Measurements from ENCODE around the gene DNAJC5G. TPM values are rescaled to one million over a fixed set of nuclear protein-coding genes. Genes with fewer than 3 reads are reported as not detected.

Gene DNAJC5G
- total RNA-seq, 1 experiment from 2014 or later: 0.37 TPM

DNA sequence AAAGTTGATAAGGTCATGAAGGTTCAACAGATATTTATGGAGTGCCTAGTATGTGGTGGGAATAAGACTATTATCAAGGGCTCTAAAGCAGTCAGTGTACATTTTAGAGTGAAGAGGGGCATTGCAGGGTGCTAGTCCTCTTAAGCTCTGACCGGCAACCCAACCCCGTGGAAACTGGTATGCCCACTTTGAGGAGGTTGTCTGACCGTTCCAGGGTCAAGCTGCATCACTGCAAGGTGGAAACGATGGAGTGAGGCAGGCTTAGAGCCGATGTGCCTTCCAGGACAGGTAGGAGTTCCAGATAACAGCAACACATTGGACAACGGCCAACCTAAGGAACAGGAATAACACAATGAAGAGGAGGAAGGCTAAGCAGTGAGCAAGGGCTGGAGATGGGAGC lies 34.4 kb downstream of the DNAJC5G start:
- Histone ChIP-seq H2BK120ac (ENCODE audit: low read depth, low read length, poor library complexity, severe bottlenecking) (no peak overlapping the region), H4K5ac (ENCODE audit: insufficient read length, low read depth, low read length) (no peak overlapping the region), H3K9ac (ENCODE audit: extremely low read depth, insufficient read length, low read length) (no peak overlapping the region), H2BK20ac (ENCODE audit: low read depth, low read length, poor library complexity, severe bottlenecking) (no peak overlapping the region), H4K91ac (ENCODE audit: insufficient read length, low read depth, low read length) (no peak overlapping the region), H3K18ac (ENCODE audit: insufficient read length, low read depth, low read length) (no peak overlapping the region), H2BK15ac (ENCODE audit: low read depth, low read length) (no peak overlapping the region), H3K14ac (ENCODE audit: insufficient read depth, low read length) (no peak overlapping the region), H2BK12ac (ENCODE audit: insufficient read length, low read depth, low read length) (no peak overlapping the region), H3K9me3 (ENCODE audit: control insufficient read depth, low read depth, low read length) (no peaks in the 10 kb centered on the region), H4K20me1 (ENCODE audit: control insufficient read depth, insufficient read depth, insufficient read length) (no peaks in the 10 kb centered on the region), H3K4me1 (ENCODE audit: insufficient read depth, low read length) (no peaks in the 10 kb centered on the region), H3T11ph (ENCODE audit: low read length) (no peak overlapping the region), H3K79me1 (ENCODE audit: insufficient read depth, low read depth, low read length, poor library complexity, severe bottlenecking) (no peaks in the 10 kb centered on the region), H4K8ac (replicated peaks; ENCODE audit: insufficient read length, low read depth, low read length) (no peak overlapping the region), H3K79me2 (ENCODE audit: insufficient read depth, low read length) (no peaks in the 10 kb centered on the region), H2AFZ (ENCODE audit: low read length) (no peak overlapping the region), H2AK5ac (ENCODE audit: insufficient read length, low read length) (no peak overlapping the region), H3K23me2 (ENCODE audit: insufficient read length, low read depth, low read length, poor library complexity, severe bottlenecking) (peaks cover 9% of the 10 kb centered on the region), H3K4ac (ENCODE audit: low read depth, low read length) (no peak overlapping the region), H3K56ac (ENCODE audit: insufficient read length, low read depth, low read length) (no peak overlapping the region), H3K4me2 (ENCODE audit: insufficient read depth, insufficient read length, low read length) (no peak overlapping the region), H2BK5ac (ENCODE audit: insufficient read length, low read length) (no peak overlapping the region), H3K27ac (ENCODE audit: insufficient read length, low read depth, low read length) (no peak overlapping the region), H3K23ac (ENCODE audit: insufficient read length, low read depth, low read length) (no peak overlapping the region), H3K27me3 (ENCODE audit: insufficient read depth, low read length) (peaks cover 21% of the 10 kb centered on the region)
- WGBS (ENCODE audit: extremely low coverage, insufficient read length, low lambda C conversion rate): no CpG with 5 or more reads among the region's 6 CpGs
- DNase-seq: no peak
- Mint-ChIP-seq H3K4me1 (peaks cover 3 to 5% of the 10 kb centered on the region in 2 experiments; a peak in 3 of 4 replicates), H3K9me3 (no peaks in the 10 kb centered on the region), H3K27me3 (ENCODE audit: low read depth) (peaks cover 48% of the 10 kb centered on the region), H3K27ac (no peak overlapping the region), H3K4me3 (no peak overlapping the region), H3K36me3 (ENCODE audit: insufficient read depth in 1 of 3, low read depth in 3 of 3) (peaks cover 8 to 12% (median 10%) of the 10 kb centered on the region in 3 experiments; a peak in 6 of 7 replicates)
- TF ChIP-seq CTCF (conservative IDR thresholded peaks at IDR 0.05): no peak
